Endothelial cell of umbilical vein (primary cell): ENCODE data around the gene SETDB1.

Experiments used
- CTCF ChIP-seq, 2 donors: IDR thresholded peaks; 1 replicate in 1 of 2; 2 replicates in 1 of 2; pipeline ENCODE4 v1.5.1; 2011; ENCODE audit warnings: low read length in 2 of 2, mild to moderate bottlenecking in 2 of 2, moderate library complexity in 2 of 2, control low read depth in 1 of 2, inconsistent platforms in 1 of 2, low read depth in 1 of 2; ENCODE audit not compliant: insufficient read depth in 1 of 2; ENCODE audit errors: extremely low read depth in 1 of 2
- EZH2 ChIP-seq: IDR thresholded peaks from 2 replicates; pipeline ENCODE4 v1.6.1; 2012; ENCODE audit warnings: borderline replicate concordance, low read depth, mild to moderate bottlenecking, moderate library complexity, low read length, inconsistent platforms; ENCODE audit not compliant: severe bottlenecking
- GATA2 ChIP-seq: IDR thresholded peaks from 2 replicates; pipeline ENCODE4 v1.7.0; 2011; ENCODE audit warnings: low read depth, mild to moderate bottlenecking, moderate library complexity, mixed read lengths, low read length; ENCODE audit not compliant: insufficient read length, insufficient read depth
- JUN ChIP-seq: IDR thresholded peaks from 2 replicates; pipeline ENCODE4 v1.6.1; 2011; ENCODE audit warnings: borderline replicate concordance, low read depth; ENCODE audit not compliant: insufficient read length, insufficient read depth
- MAX ChIP-seq: IDR thresholded peaks from 2 replicates; pipeline ENCODE4 v1.6.1; 2011; ENCODE audit not compliant: insufficient read depth, insufficient read length
- MYC ChIP-seq: IDR thresholded peaks from one replicate; pipeline ENCODE4 v1.6.1; 2011; ENCODE audit warnings: mild to moderate bottlenecking, low read depth, low read length
- POLR2A ChIP-seq: IDR thresholded peaks from 2 replicates; pipeline ENCODE4 v1.6.1; 2012; ENCODE audit warnings: low read depth, mild to moderate bottlenecking, control low read depth, low read length
- POLR2AphosphoS5 ChIP-seq: IDR thresholded peaks from 2 replicates; pipeline ENCODE4 v1.6.1; 2012; ENCODE audit warnings: low read depth, mild to moderate bottlenecking, control low read depth, low read length, moderate library complexity; ENCODE audit not compliant: insufficient read depth

GRCh38 chr1:150968491-150968890, 42.3 kb downstream of the SETDB1 start:
- TF ChIP-seq CTCF (IDR thresholded peaks at IDR 0.05; ENCODE audit: extremely low read depth in 1 of 2, insufficient read depth in 1 of 2, low read depth in 1 of 2, low read length in 2 of 2) (no peak), EZH2 (no peak), POLR2A (no peak), POLR2AphosphoS5 (no peak), MAX (no peak), MYC (no peak), JUN (no peak), GATA2 (no peak)
